GM23338 (cell line): Measurements from ENCODE around the gene OR2B6. TPM values are rescaled to one million over a fixed set of nuclear protein-coding genes. Genes with fewer than 3 reads are reported as not detected.

Experiments
- ATAC-seq: fragments of 200-7000 bp; cut with Tn5 transposase; 3 replicates; pipeline ENCODE4 v1.9.1; 2020
- DNase-seq: peaks from one replicate; pipeline ENCODE4 v3.0.0-alpha.2; 2015; ENCODE audit warnings: low spot score
- H2AFZ ChIP-seq: fragments of 200-600 bp; sonication (generic); 2 replicates; pipeline ENCODE4 v1.8.0; 2016; ENCODE audit warnings: antibody characterized with exemption, mild to moderate bottlenecking, moderate library complexity
- H3F3A ChIP-seq: fragments of 200-600 bp; sonication (generic); replicated peaks from 2 replicates; pipeline ENCODE4 v1.8.0; 2017; ENCODE audit warnings: antibody characterized with exemption, mixed run types, low read depth
- H3K27ac ChIP-seq: fragments of 200-600 bp; sonication (generic); 2 replicates; pipeline ENCODE4 v1.6.1; 2016; ENCODE audit warnings: low read depth
- H3K27me3 ChIP-seq: fragments of 200-600 bp; sonication (generic); 2 replicates; pipeline ENCODE4 v1.8.0; 2016; ENCODE audit warnings: mild to moderate bottlenecking, mixed run types, moderate library complexity; ENCODE audit not compliant: insufficient read depth
- H3K36me3 ChIP-seq: fragments of 200-600 bp; sonication (generic); 2 replicates; pipeline ENCODE4 v1.8.0; 2016; ENCODE audit warnings: mild to moderate bottlenecking; ENCODE audit not compliant: insufficient read depth
- H3K4me1 ChIP-seq: fragments of 200-600 bp; sonication (generic); 2 replicates; pipeline ENCODE4 v1.8.0; 2016; ENCODE audit warnings: mild to moderate bottlenecking, moderate library complexity; ENCODE audit not compliant: insufficient read depth
- H3K4me2 ChIP-seq: fragments of 200-600 bp; sonication (generic); 2 replicates; pipeline ENCODE4 v1.7.1; 2017; ENCODE audit warnings: mixed run types
- H3K4me3 ChIP-seq: fragments of 200-600 bp; sonication (generic); 2 replicates; pipeline ENCODE4 v1.6.1; 2016; ENCODE audit warnings: mixed run types
- H3K79me2 ChIP-seq: fragments of 200-600 bp; sonication (generic); replicated peaks from 2 replicates; pipeline ENCODE4 v1.8.0; 2017; ENCODE audit warnings: mild to moderate bottlenecking; ENCODE audit not compliant: insufficient read depth
- H3K9me2 ChIP-seq: fragments of 200-600 bp; sonication (generic); 2 replicates; pipeline ENCODE4 v1.8.0; 2017; ENCODE audit not compliant: insufficient read depth
- H4K20me1 ChIP-seq: fragments of 200-600 bp; sonication (generic); replicated peaks from 2 replicates; pipeline ENCODE4 v1.8.0; 2017; ENCODE audit warnings: mild to moderate bottlenecking; ENCODE audit not compliant: insufficient read depth
- H3K27ac Mint-ChIP-seq: 2 replicates; pipeline ENCODE4 v1.8.0; 2020; ENCODE audit warnings: inconsistent platforms, mild to moderate bottlenecking, moderate library complexity, mixed read lengths
- H3K27me3 Mint-ChIP-seq: 3 replicates; pipeline ENCODE4 v1.8.0; 2022; ENCODE audit warnings: low read depth, mild to moderate bottlenecking, moderate library complexity, mixed read lengths, inconsistent platforms; ENCODE audit not compliant: insufficient read depth, poor library complexity
- H3K36me3 Mint-ChIP-seq: 3 replicates; pipeline ENCODE4 v1.8.0; 2021; ENCODE audit warnings: low read depth, mild to moderate bottlenecking, inconsistent platforms, moderate library complexity, mixed read lengths
- H3K4me1 Mint-ChIP-seq: 3 replicates; pipeline ENCODE4 v1.8.0; 2020; ENCODE audit warnings: mild to moderate bottlenecking, inconsistent platforms, mixed read lengths
- H3K4me3 Mint-ChIP-seq: 3 replicates; pipeline ENCODE4 v1.8.0; 2021; ENCODE audit warnings: moderate library complexity, mild to moderate bottlenecking, inconsistent platforms, mixed read lengths
- H3K9me3 Mint-ChIP-seq: 3 replicates; pipeline ENCODE4 v1.8.0; 2020; ENCODE audit warnings: moderate library complexity, mild to moderate bottlenecking, inconsistent platforms, mixed read lengths
- CREB1 ChIP-seq: fragments of 250-450 bp; sonication (Bioruptor Pico); IDR thresholded peaks from 2 replicates; pipeline ENCODE4 v1.5.0; 2020; ENCODE audit warnings: low read depth, mild to moderate bottlenecking, moderate library complexity
- CTCF ChIP-seq, 2 experiments: fragments of 200-600 bp in 1 of 2; sonication (generic) in 1 of 2; conservative IDR thresholded peaks; 2 replicates each; pipeline versions ENCODE4 v1.5.1 to v1.6.1; 2016 to 2017; ENCODE audit warnings: antibody characterized with exemption in 2 of 2, low read depth in 2 of 2, mild to moderate bottlenecking in 2 of 2, moderate library complexity in 1 of 2
- ETS1 ChIP-seq: IDR thresholded peaks from 2 replicates; pipeline ENCODE4 v1.6.1; 2016; ENCODE audit warnings: antibody characterized with exemption
- EZH2 ChIP-seq: fragments of 200-600 bp; sonication (generic); IDR thresholded peaks from one replicate; pipeline ENCODE4 v1.8.0; 2017; ENCODE audit warnings: antibody characterized with exemption, mild to moderate bottlenecking, low read depth; ENCODE audit not compliant: unreplicated experiment
- EZH2phosphoT487 ChIP-seq: fragments of 200-600 bp; sonication (generic); IDR thresholded peaks from one replicate; pipeline ENCODE4 v1.8.1; 2018; ENCODE audit warnings: antibody characterized with exemption; ENCODE audit not compliant: unreplicated experiment
- JUNB ChIP-seq: IDR thresholded peaks from one replicate; pipeline ENCODE4 v1.6.1; 2016; ENCODE audit warnings: antibody characterized with exemption; ENCODE audit not compliant: unreplicated experiment
- POLR2AphosphoS5 ChIP-seq: IDR thresholded peaks from 2 replicates; pipeline ENCODE4 v1.6.1; 2016; ENCODE audit warnings: antibody characterized with exemption, low read depth
- STAT1 ChIP-seq: IDR thresholded peaks from one replicate; pipeline ENCODE4 v1.6.1; 2016; ENCODE audit warnings: antibody characterized with exemption; ENCODE audit not compliant: unreplicated experiment
- ZNF114 ChIP-seq: fragments of 250-450 bp; sonication (Bioruptor Pico); IDR thresholded peaks from 2 replicates; pipeline ENCODE4 v1.5.0; 2020; ENCODE audit warnings: mild to moderate bottlenecking, moderate library complexity
- ZNF331 ChIP-seq: fragments of 250-450 bp; sonication (Bioruptor Pico); IDR thresholded peaks from 2 replicates; pipeline ENCODE4 v1.5.0; 2020; ENCODE audit warnings: low read depth, mild to moderate bottlenecking, moderate library complexity
- ZNF462 ChIP-seq: fragments of 250-450 bp; sonication (Bioruptor Pico); IDR thresholded peaks from 2 replicates; pipeline ENCODE4 v1.5.0; 2020; ENCODE audit warnings: mild to moderate bottlenecking, moderate library complexity
- polyA plus RNA-seq: library from polyadenylated mRNA; unstranded; fragments of >200 nt; fragmentation: Nextera tagmentation; extraction: Ambion mirVana; gene quantifications from 2 replicates; pipeline ENCODE4 v1.2.1, GENCODE V29; 2016
- total RNA-seq: library from RNA; depleted of rRNA; stranded (reverse); fragments of >200 nt; shearing (Covaris generic); gene quantifications from 2 replicates; pipeline ENCODE4 v1.2.3, GENCODE V29; 2014

Gene OR2B6
- total and polyA plus RNA-seq, 2 experiments from 2014 or later: 0.45 TPM; not detected in 1

GRCh38 chr6:28002161-28002560 lies 45.1 kb downstream of the OR2B6 start (continued):
- no peak for TF ChIP-seq ETS1
- no peak for TF ChIP-seq ZNF114 (CRISPR knock-in tag)
- TF ChIP-seq ZNF331 (CRISPR knock-in tag): no peak

- peaks cover 7% of the 10 kb centered on the region for H3K27me3 Mint-ChIP-seq
- no peaks in the 10 kb centered on the region for H4K20me1 ChIP-seq
- H3K36me3 ChIP-seq: no peaks in the 10 kb centered on the region
- no peak overlapping the region for H3K4me2 ChIP-seq
- H3K4me1 Mint-ChIP-seq: peaks cover 42% of the 10 kb centered on the region
- DNase-seq: no peak
- ATAC-seq: no peak
- no peak for TF ChIP-seq CTCF (conservative IDR thresholded peaks at IDR 0.05; ENCODE audit: low read depth in 2 of 2)
- TF ChIP-seq POLR2AphosphoS5: no peak
- TF ChIP-seq JUNB: no peak
- H3K4me1 ChIP-seq: peaks cover 26% of the 10 kb centered on the region
- H3F3A ChIP-seq: no peaks in the 10 kb centered on the region
- no peaks in the 10 kb centered on the region for H3K36me3 Mint-ChIP-seq
- H3K79me2 ChIP-seq: no peaks in the 10 kb centered on the region
- no peak overlapping the region for H3K4me3 ChIP-seq
- H2AFZ ChIP-seq: peak overlapping the region; percentile 40; the same call in 1 of the 2 replicates
- H3K27me3 ChIP-seq: no peaks in the 10 kb centered on the region
- peak overlapping the region; percentile 56; the same call in 1 of the 2 replicates for H3K27ac Mint-ChIP-seq
- H3K9me2 ChIP-seq: peaks cover 5% of the 10 kb centered on the region; the same call in 1 of the 2 replicates
- H3K27ac ChIP-seq: no peak overlapping the region
- H3K4me3 Mint-ChIP-seq: no peak overlapping the region
- no peaks in the 10 kb centered on the region; the same call in 2 of the 3 replicates for H3K9me3 Mint-ChIP-seq
These were observed 46.0 kb downstream of the OR2B6 start for GRCh38 chr6:28003059-28003458.

- Mint-ChIP-seq H3K27me3 (peaks cover 7% of the 10 kb centered on the region), H3K4me3 (no peak overlapping the region), H3K9me3 (no peaks in the 10 kb centered on the region; the same call in 2 of the 3 replicates), H3K27ac (peak overlapping the region; percentile 61; the same call in 1 of the 2 replicates), H3K36me3 (no peaks in the 10 kb centered on the region), H3K4me1 (peaks cover 42% of the 10 kb centered on the region)
- DNase-seq: no peak
- H3K4me3 ChIP-seq: no peak overlapping the region
- H3K27me3 ChIP-seq: no peaks in the 10 kb centered on the region
- H3K79me2 ChIP-seq: no peaks in the 10 kb centered on the region
- no peaks in the 10 kb centered on the region for H3F3A ChIP-seq
- peaks cover 26% of the 10 kb centered on the region for H3K4me1 ChIP-seq
- peak; percentile 13; the same call in 1 of the 3 replicates for ATAC-seq
- H3K27ac ChIP-seq: no peak overlapping the region
- H3K9me2 ChIP-seq: peaks cover 9% of the 10 kb centered on the region
- H4K20me1 ChIP-seq: no peaks in the 10 kb centered on the region
- no peak overlapping the region for H3K4me2 ChIP-seq
- H3K36me3 ChIP-seq: no peaks in the 10 kb centered on the region
- H2AFZ ChIP-seq: 0 out of 2 replicates have a peak overlapping the region, but pooled peaks have one; percentile 40
- TF ChIP-seq EZH2 (no peak), POLR2AphosphoS5 (no peak), ZNF462 (CRISPR knock-in tag) (no peak), CREB1 (CRISPR knock-in tag) (no peak), STAT1 (no peak), ZNF331 (CRISPR knock-in tag) (no peak), EZH2phosphoT487 (no peak)
These were observed 46.6 kb downstream of the OR2B6 start for GRCh38 chr6:28003661-28004060.
